HepG2 (cell line): Measurements from ENCODE around the gene PSD. TPM values are rescaled to one million over a fixed set of nuclear protein-coding genes. Genes with fewer than 3 reads are reported as not detected.

Experiments used
- KAT2B ChIP-seq: fragments of 150-350 bp; IDR thresholded peaks from 2 replicates; pipeline ENCODE4 v1.6.1; 2014; ENCODE audit warnings: low read depth, low read length, borderline replicate concordance
- MAFF ChIP-seq: IDR thresholded peaks from 2 replicates; pipeline ENCODE4 v1.6.1; 2011; ENCODE audit warnings: low read depth, low read length, improper control_type of control experiment
- MIXL1 ChIP-seq: IDR thresholded peaks from 2 replicates; pipeline ENCODE4 v1.6.1; 2016
- MYNN ChIP-seq: sonication (generic); formaldehyde crosslinking; IDR thresholded peaks from 2 replicates; pipeline ENCODE4 v1.4.0; 2020; ENCODE audit warnings: mild to moderate bottlenecking, low read depth, missing genetic modification reagents
- NFYC ChIP-seq: IDR thresholded peaks from 2 replicates; pipeline ENCODE4 v1.6.1; 2016; ENCODE audit warnings: missing genetic modification reagents, missing compliant biosample characterization
- PLSCR1 ChIP-seq: sonication (generic); formaldehyde crosslinking; IDR thresholded peaks from 2 replicates; pipeline ENCODE4 v1.5.0; 2020; ENCODE audit warnings: missing genetic modification reagents, mild to moderate bottlenecking, borderline replicate concordance
- POLR2AphosphoS5 ChIP-seq: IDR thresholded peaks from 2 replicates; pipeline ENCODE4 v1.6.1; 2012; ENCODE audit warnings: low read depth, low read length
- PRDM10 ChIP-seq: sonication (generic); formaldehyde crosslinking; IDR thresholded peaks from 2 replicates; pipeline ENCODE4 v1.4.0; 2020; ENCODE audit warnings: low read depth, missing genetic modification reagents
- RAD21 ChIP-seq: fragments of 450-650 bp; formaldehyde crosslinking; IDR thresholded peaks from 2 replicates; pipeline ENCODE4 v1.5.0; 2020; ENCODE audit warnings: mild to moderate bottlenecking
- RAD51 ChIP-seq: fragments of 450-650 bp; IDR thresholded peaks from 2 replicates; pipeline ENCODE4 v1.6.1; 2016; ENCODE audit warnings: borderline replicate concordance
- ZNF556 ChIP-seq: sonication (generic); formaldehyde crosslinking; IDR thresholded peaks from 2 replicates; pipeline ENCODE4 v1.4.0; 2020; ENCODE audit warnings: mild to moderate bottlenecking, missing genetic modification reagents, borderline replicate concordance
- ZNF7 ChIP-seq: IDR thresholded peaks from 2 replicates; pipeline ENCODE4 v1.6.1; 2016; ENCODE audit warnings: missing biosample characterization, missing genetic modification reagents
- ZNF703 ChIP-seq: sonication (generic); formaldehyde crosslinking; IDR thresholded peaks from 2 replicates; pipeline ENCODE4 v1.5.1; 2020; ENCODE audit warnings: missing genetic modification reagents, mild to moderate bottlenecking, moderate library complexity, borderline replicate concordance
- ZNF768 ChIP-seq: sonication (generic); formaldehyde crosslinking; IDR thresholded peaks from 2 replicates; pipeline ENCODE4 v1.4.0; 2020; ENCODE audit warnings: missing genetic modification reagents
- ZNF781 ChIP-seq: sonication (generic); formaldehyde crosslinking; IDR thresholded peaks from 2 replicates; pipeline ENCODE4 v1.5.1; 2020; ENCODE audit warnings: borderline replicate concordance, mild to moderate bottlenecking, missing genetic modification reagents; ENCODE audit errors: not compliant biosample characterization
- polyA plus RNA-seq, 8 experiments: library from polyadenylated mRNA; depleted of rRNA in 3 of 8; stranded (reverse) in 7 of 8; unstranded in 1 of 8; fragments of >200 nt; fragmentation: Illumina TruSeq in 4 of 8; extraction: Trizol in 4 of 8; gene quantifications; 2 replicates each; pipeline versions ENCODE4 v1.2.1 to v1.2.3, GENCODE V29; 2011 to 2016; ENCODE audit warnings: low read depth in 4 of 8, missing spikeins in 1 of 8, mixed read lengths in 1 of 8; ENCODE audit not compliant: insufficient read depth in 1 of 8
- total RNA-seq, 5 experiments: library from RNA; depleted of rRNA; stranded (reverse); fragments of >200 nt; fragmentation: Illumina TruSeq; extraction: Trizol; gene quantifications; 2 replicates each; pipeline ENCODE4 v1.2.3, GENCODE V29; 2016; ENCODE audit warnings: low read depth in 1 of 5
- TF ChIP-seq, protein P1 (sequence below): sonication (generic); formaldehyde crosslinking; conservative IDR thresholded peaks from 2 replicates; pipeline ENCODE4 v1.5.0; 2020; ENCODE audit warnings: missing genetic modification reagents
- TF ChIP-seq, protein P2 (sequence below): IDR thresholded peaks from 2 replicates; pipeline ENCODE4 v1.6.1; 2012; ENCODE audit warnings: low read depth, low read length, improper control_type of control experiment
- TF ChIP-seq, protein P3 (sequence below): sonication (generic); formaldehyde crosslinking; IDR thresholded peaks from 2 replicates; pipeline ENCODE4; 2020; ENCODE audit warnings: missing genetic modification reagents, mild to moderate bottlenecking, borderline replicate concordance

PSD gene
- total and polyA plus RNA-seq, 2 of the 13 experiments (the other 11 are each of a cell fraction or from before 2014, with no cell fraction given), result 0.35 to 0.58 TPM

- peak; percentile 76 for TF ChIP-seq ZNF768
- peak; percentile 59; the same call in 1 of the 2 replicates for TF ChIP-seq NFYC (CRISPR knock-in tag)
- peak; percentile 65 for TF ChIP-seq POLR2AphosphoS5
- TF ChIP-seq, protein P1, sequence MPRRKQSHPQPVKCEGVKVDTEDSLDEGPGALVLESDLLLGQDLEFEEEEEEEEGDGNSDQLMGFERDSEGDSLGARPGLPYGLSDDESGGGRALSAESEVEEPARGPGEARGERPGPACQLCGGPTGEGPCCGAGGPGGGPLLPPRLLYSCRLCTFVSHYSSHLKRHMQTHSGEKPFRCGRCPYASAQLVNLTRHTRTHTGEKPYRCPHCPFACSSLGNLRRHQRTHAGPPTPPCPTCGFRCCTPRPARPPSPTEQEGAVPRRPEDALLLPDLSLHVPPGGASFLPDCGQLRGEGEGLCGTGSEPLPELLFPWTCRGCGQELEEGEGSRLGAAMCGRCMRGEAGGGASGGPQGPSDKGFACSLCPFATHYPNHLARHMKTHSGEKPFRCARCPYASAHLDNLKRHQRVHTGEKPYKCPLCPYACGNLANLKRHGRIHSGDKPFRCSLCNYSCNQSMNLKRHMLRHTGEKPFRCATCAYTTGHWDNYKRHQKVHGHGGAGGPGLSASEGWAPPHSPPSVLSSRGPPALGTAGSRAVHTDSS (CRISPR knock-in tag), result no peak
- TF ChIP-seq KAT2B, result no peak
- TF ChIP-seq PRDM10 (CRISPR knock-in tag), result no peak; the same call in none of the 2 replicates
- TF ChIP-seq, protein P2, sequence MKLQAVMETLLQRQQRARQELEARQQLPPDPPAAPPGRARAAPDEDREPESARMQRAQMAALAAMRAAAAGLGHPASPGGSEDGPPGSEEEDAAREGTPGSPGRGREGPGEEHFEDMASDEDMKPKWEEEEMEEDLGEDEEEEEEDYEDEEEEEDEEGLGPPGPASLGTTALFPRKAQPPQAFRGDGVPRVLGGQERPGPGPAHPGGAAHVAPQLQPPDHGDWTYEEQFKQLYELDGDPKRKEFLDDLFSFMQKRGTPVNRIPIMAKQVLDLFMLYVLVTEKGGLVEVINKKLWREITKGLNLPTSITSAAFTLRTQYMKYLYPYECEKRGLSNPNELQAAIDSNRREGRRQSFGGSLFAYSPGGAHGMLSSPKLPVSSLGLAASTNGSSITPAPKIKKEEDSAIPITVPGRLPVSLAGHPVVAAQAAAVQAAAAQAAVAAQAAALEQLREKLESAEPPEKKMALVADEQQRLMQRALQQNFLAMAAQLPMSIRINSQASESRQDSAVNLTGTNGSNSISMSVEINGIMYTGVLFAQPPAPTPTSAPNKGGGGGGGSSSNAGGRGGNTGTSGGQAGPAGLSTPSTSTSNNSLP, result 0 out of 2 replicates have a peak, but pooled peaks have one; percentile 9
- TF ChIP-seq MAFF, result no peak; the same call in 1 of the 2 replicates
- no peak; the same call in 1 of the 2 replicates for TF ChIP-seq ZNF7 (CRISPR knock-in tag)
- TF ChIP-seq, protein P3, sequence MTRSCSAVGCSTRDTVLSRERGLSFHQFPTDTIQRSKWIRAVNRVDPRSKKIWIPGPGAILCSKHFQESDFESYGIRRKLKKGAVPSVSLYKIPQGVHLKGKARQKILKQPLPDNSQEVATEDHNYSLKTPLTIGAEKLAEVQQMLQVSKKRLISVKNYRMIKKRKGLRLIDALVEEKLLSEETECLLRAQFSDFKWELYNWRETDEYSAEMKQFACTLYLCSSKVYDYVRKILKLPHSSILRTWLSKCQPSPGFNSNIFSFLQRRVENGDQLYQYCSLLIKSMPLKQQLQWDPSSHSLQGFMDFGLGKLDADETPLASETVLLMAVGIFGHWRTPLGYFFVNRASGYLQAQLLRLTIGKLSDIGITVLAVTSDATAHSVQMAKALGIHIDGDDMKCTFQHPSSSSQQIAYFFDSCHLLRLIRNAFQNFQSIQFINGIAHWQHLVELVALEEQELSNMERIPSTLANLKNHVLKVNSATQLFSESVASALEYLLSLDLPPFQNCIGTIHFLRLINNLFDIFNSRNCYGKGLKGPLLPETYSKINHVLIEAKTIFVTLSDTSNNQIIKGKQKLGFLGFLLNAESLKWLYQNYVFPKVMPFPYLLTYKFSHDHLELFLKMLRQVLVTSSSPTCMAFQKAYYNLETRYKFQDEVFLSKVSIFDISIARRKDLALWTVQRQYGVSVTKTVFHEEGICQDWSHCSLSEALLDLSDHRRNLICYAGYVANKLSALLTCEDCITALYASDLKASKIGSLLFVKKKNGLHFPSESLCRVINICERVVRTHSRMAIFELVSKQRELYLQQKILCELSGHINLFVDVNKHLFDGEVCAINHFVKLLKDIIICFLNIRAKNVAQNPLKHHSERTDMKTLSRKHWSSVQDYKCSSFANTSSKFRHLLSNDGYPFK, result peak; percentile 66
- TF ChIP-seq RAD51, result no peak
- TF ChIP-seq ZNF703 (CRISPR knock-in tag), result no peak
- TF ChIP-seq MYNN, result peak; percentile 45; the same call in 1 of the 2 replicates
- TF ChIP-seq ZNF556 (CRISPR knock-in tag), result 0 out of 2 replicates have a peak, but pooled peaks have one; percentile 45
- TF ChIP-seq RAD21, result peak; percentile 94
- TF ChIP-seq MIXL1 (CRISPR knock-in tag), result peak; percentile 37; the same call in 1 of the 2 replicates
- no peak for TF ChIP-seq PLSCR1
- no peak for TF ChIP-seq ZNF781 (CRISPR knock-in tag)
Observed at GRCh38 chr10:102399217-102400021, 19.2 kb downstream of the PSD start (continued).
